Transverse colon (tissue), 4 donors: ENCODE measurements around the gene TNS1. TPM values are rescaled to one million over a fixed set of nuclear protein-coding genes. Genes with fewer than 3 reads are reported as not detected.

Experiments
- DNase-seq: peaks from one replicate; pipeline ENCODE4 v3.0.0-alpha.2; 2019
- H3K27ac ChIP-seq, 4 donors: fragments of 200-600 bp; sonication (generic); 2 replicates each; pipeline ENCODE4 v1.5.1; 2016 to 2018; ENCODE audit warnings: inconsistent platforms in 4 of 4
- H3K27me3 ChIP-seq: fragments of 200-600 bp; sonication (generic); 2 replicates; pipeline ENCODE4 v1.5.1; 2017; ENCODE audit warnings: inconsistent platforms
- H3K36me3 ChIP-seq, 4 donors: fragments of 200-600 bp; sonication (generic); 2 replicates each; pipeline ENCODE4 v1.5.1; 2017 to 2019; ENCODE audit warnings: inconsistent platforms in 4 of 4
- H3K4me1 ChIP-seq, 4 donors: fragments of 200-600 bp; sonication (generic); 2 replicates each; pipeline ENCODE4 v1.5.1; 2017 to 2020; ENCODE audit warnings: inconsistent platforms in 4 of 4
- H3K4me3 ChIP-seq, 4 donors: fragments of 200-600 bp; sonication (generic); 1 replicate in 1 of 4; 2 replicates in 3 of 4; pipeline versions ENCODE4 v1.5.1 to v1.6.1; 2017 to 2019; ENCODE audit warnings: inconsistent platforms in 4 of 4
- H3K9me3 ChIP-seq, 2 donors: fragments of 200-600 bp; sonication (generic); 2 replicates each; pipeline ENCODE4 v1.5.1; 2017 to 2019; ENCODE audit warnings: inconsistent platforms in 2 of 2
- CTCF ChIP-seq, 5 experiments: fragments of 200-600 bp in 3 of 5; fragments of 450-650 bp in 2 of 5; sonication (generic) in 3 of 5; IDR thresholded peaks; 1 replicate in 2 of 5; 2 replicates in 3 of 5; pipeline ENCODE4 v1.5.1; 2016 to 2017; ENCODE audit warnings: antibody characterized with exemption in 5 of 5, inconsistent platforms in 3 of 5, mild to moderate bottlenecking in 2 of 5, moderate library complexity in 1 of 5
- EP300 ChIP-seq: sonication (generic); formaldehyde crosslinking; IDR thresholded peaks from one replicate; pipeline ENCODE4 v1.6.1; 2017; ENCODE audit warnings: antibody characterized with exemption, low read depth
- POLR2A ChIP-seq: fragments of 450-650 bp; IDR thresholded peaks from one replicate; pipeline ENCODE4 v1.6.1; 2016; ENCODE audit warnings: antibody characterized with exemption, mild to moderate bottlenecking, moderate library complexity
- POLR2AphosphoS5 ChIP-seq, 3 donors: sonication (generic); formaldehyde crosslinking; IDR thresholded peaks; one replicate each; pipeline ENCODE4 v1.6.1; 2016; ENCODE audit warnings: antibody characterized with exemption in 3 of 3
- WGBS, 2 donors: methylation state at CpG; one replicate each; pipeline ENCODE4 v1.1.5; 2018; ENCODE audit warnings: low coverage in 1 of 2; 5-methylcytosine and 5-hydroxymethylcytosine counted together
- in situ Hi-C, 4 donors: fragments of 200-750 bp; cut with MboI; loops; one replicate each; pipeline versions ENCODE4 v1.15.0 to v1.15.1; 2017; ENCODE audit warnings: low sequenced_read_pairs in 3 of 4, low pct_ligation_motif_present in 1 of 4, low pct_unique_long_range_greater_than_20kb in 1 of 4
- intact Hi-C: fragments of 100-400 bp; cut with DNase I; formaldehyde crosslinking; loops from one replicate; pipeline ENCODE4 v1.15.1; 2023; ENCODE audit warnings: low total_unique reads
- total RNA-seq, 4 donors: library from RNA; depleted of rRNA; stranded (reverse); fragments of >200 nt; gene quantifications; one replicate each; pipeline ENCODE4 v1.1.0, GENCODE V29; 2016

The TNS1 gene
- total RNA-seq, 4 donors from 2014 or later: 101 to 487 (median 231) TPM

GRCh38 chr2:217914078-217914477 lies 88.7 kb downstream of the TNS1 start:
- 55% methylated on average over 1 of the region's 1 CpG; no CpG with 5 or more reads in 1 of the 2 donors for WGBS, 2 donors
- no peak for TF ChIP-seq POLR2AphosphoS5 (IDR thresholded peaks at IDR 0.05)
- TF ChIP-seq EP300: no peak
- no peak for TF ChIP-seq POLR2A
- H3K4me3 ChIP-seq: no peak overlapping the region

GRCh38 chr2:217913436-217913835 lies 89.4 kb downstream of the TNS1 start:
- Histone ChIP-seq H3K27me3 (no peaks in the 10 kb centered on the region), H3K4me1 (peaks cover 54 to 96% (median 70%) of the 10 kb centered on the region in 4 donors), H3K27ac (peak overlapping the region; percentile 85 to 95 (median 89)), H3K36me3 (no peaks in the 10 kb centered on the region), H3K9me3 (no peaks in the 10 kb centered on the region), H3K4me3 (no peak overlapping the region)
- no peak for TF ChIP-seq POLR2AphosphoS5 (IDR thresholded peaks at IDR 0.05)
- TF ChIP-seq CTCF (IDR thresholded peaks at IDR 0.05): peak in 1 of 5 experiments; percentile 11
- intact Hi-C loops: no loop called here
- in situ Hi-C loops: no loop called here
- 50 to 64% methylated on average over 1 to 3 of the region's 3 CpGs for WGBS, 2 donors
- DNase-seq: no peak

More at GRCh38 chr2:217914078-217914477, 88.7 kb downstream of the TNS1 start:
- H3K27ac ChIP-seq: peak overlapping the region; percentile 85 to 95 (median 89)
- H3K36me3 ChIP-seq: no peaks in the 10 kb centered on the region
- H3K9me3 ChIP-seq: no peaks in the 10 kb centered on the region
- H3K4me1 ChIP-seq: peaks cover 55 to 97% (median 70%) of the 10 kb centered on the region in 4 donors
- DNase-seq: no peak
- intact Hi-C loops (no loop called here), in situ Hi-C loops (no loop called here)
- H3K27me3 ChIP-seq: no peaks in the 10 kb centered on the region

GRCh38 chr2:217912098-217913024 lies 90.4 kb downstream of the TNS1 start:
- Histone ChIP-seq H3K9me3 (no peaks in the 10 kb centered on the region), H3K4me1 (peaks cover 54 to 93% (median 73%) of the 10 kb centered on the region in 4 donors), H3K4me3 (no peak overlapping the region), H3K27ac (peak overlapping the region; percentile 85 to 95 (median 89)), H3K36me3 (no peaks in the 10 kb centered on the region), H3K27me3 (no peaks in the 10 kb centered on the region)
- WGBS, 2 donors: 58 to 63% methylated on average over 11 to 25 of the region's 25 CpGs
- intact Hi-C loops: no loop called here
- in situ Hi-C loops: no loop called here
- no peak for DNase-seq
- TF ChIP-seq CTCF (IDR thresholded peaks at IDR 0.05) (no peak), EP300 (peak; percentile 38), POLR2AphosphoS5 (IDR thresholded peaks at IDR 0.05) (no peak)

GRCh38 chr2:217911283-217912097 lies 91.3 kb downstream of the TNS1 start:
- H3K4me3 ChIP-seq: no peak overlapping the region
- 62 to 80% methylated on average over 1 to 9 of the region's 9 CpGs for WGBS, 2 donors
- in situ Hi-C loops: no loop called here

More at GRCh38 chr2:217911283-217912097, 91.3 kb downstream of the TNS1 start:
- Histone ChIP-seq H3K9me3 (no peaks in the 10 kb centered on the region), H3K36me3 (no peaks in the 10 kb centered on the region), H3K4me1 (peaks cover 58 to 97% (median 78%) of the 10 kb centered on the region in 4 donors), H3K27ac (peak overlapping the region; percentile 85 to 95 (median 89)), H3K27me3 (no peaks in the 10 kb centered on the region)
- intact Hi-C loops: no loop called here
- no peak for DNase-seq
- TF ChIP-seq POLR2AphosphoS5 (IDR thresholded peaks at IDR 0.05) (no peak), CTCF (IDR thresholded peaks at IDR 0.05) (no peak), EP300 (no peak)
